ENCODE measurements around the gene EIF4E2.

The EIF4E2 gene

DNA sequence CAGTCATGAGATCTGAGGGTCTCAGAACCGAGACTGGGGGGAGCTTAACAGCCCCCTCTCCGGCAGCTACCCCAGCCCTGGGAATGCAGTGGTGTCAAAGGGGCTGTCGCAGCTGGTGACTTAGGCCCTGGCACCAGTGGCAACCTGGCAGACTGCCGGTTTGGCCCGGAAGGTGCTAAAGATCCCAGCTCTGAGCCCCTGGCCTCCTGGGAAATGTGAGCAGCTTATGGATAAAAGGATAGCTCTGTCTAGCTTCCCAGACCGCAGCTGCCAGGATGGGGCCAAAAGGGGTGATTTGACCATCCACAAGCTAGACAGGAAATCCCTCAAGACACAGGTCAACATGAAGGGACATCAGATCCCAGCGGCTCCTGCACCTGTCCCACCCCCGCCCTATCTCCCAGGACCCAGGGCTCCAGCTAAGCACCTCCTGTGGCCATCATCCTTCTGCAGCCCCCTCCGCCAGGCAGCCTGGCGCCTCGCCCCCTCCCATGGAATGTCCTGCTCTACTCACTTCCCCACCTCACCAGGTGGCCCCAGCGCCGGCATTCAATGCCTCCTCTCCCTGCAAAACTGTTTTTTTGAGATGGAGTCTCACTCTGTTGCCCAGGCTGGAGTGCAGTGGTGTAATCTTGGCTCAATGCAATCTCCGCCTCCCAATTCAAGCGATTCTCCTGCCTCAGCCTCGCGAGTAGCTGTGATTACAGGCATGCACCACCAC is 49.7 kb downstream of the EIF4E2 start:
- DNase-seq (ENCODE audit: low read depth), result no peak

DNA sequence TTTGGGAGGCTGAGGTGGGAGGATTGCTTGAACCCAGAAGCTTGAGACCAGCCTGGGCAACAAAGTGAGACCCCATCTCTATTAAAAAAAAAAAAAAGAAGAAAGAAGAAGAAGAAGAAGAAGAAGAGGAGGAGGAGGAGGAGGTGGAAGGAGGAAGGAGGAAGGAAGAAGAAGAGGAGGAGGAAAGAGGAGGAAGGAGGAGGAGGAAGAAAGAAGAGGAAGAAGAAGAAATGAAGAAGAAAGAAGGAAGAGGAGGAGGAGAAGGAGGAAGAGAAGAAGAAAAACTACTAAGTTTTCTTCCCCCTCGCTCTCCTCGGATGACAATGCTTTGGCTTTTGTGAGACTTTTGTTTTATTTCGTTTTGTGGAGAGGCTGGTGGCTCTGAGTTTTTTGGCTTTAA is 52.8 kb downstream of the EIF4E2 start:
- no peak for DNase-seq (ENCODE audit: low read depth)

DNA sequence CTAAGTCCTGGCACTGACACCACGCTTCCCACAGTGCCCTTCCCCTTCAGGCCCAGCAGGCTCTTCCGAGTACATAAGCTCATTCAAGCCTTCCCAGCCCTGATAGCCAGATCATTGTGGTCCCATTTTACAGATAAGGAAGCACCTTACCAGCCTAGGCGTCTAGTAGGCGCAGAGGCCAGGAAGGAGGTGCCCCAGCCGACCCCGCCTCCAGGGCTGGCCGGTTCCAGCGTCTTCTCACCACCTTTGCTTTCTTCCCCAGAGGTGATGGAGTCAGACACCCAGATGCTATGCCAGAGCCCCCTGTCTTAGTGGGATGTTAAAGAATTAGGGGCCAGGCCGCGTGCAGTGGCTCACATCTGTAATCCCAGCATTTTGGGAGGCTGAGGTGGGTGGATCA is 54.0 kb downstream of the EIF4E2 start:
- no peak for DNase-seq (ENCODE audit: low read depth)

DNA sequence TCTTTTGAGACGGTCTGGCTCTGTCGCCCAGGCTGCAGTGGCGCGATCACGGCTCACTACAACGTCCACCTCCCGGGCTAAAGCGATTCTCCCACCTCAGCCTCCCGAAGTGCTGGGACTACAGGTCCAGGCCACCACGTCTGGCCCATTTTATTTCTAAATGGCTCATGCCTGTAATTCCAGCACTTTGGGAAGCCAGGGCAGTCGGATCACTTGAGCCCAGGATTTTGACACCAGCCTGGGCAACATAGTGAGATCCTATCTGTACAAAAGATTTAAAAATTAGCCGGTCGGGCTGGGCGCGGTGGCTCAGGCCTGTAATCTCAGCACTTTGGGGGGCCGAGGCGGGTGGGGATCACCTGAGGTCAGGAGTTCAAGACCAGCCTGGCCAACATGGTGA is 56.5 kb downstream of the EIF4E2 start:
- DNase-seq (ENCODE audit: low read depth), result no peak

DNA sequence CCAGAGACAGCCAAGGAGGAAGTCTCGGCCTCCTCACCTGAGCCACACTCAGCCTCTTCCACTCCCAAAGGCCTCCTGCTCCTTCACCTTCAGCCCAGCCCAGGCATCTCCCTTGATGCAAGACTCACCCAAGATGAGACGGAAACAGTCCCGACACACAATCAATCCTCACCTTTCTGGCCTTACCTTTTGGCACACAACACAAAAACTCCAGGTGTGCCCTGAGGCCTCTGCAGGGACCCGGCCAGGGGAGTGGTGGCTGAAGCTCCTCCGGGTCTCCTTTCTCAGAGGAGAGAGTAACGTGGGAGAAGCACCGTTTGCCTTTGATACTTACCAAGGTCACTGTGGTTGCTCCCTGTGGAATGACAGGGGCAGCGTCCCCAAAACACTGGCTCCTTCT is 59.1 kb downstream of the EIF4E2 start:
- DNase-seq (ENCODE audit: low read depth), result no peak

DNA sequence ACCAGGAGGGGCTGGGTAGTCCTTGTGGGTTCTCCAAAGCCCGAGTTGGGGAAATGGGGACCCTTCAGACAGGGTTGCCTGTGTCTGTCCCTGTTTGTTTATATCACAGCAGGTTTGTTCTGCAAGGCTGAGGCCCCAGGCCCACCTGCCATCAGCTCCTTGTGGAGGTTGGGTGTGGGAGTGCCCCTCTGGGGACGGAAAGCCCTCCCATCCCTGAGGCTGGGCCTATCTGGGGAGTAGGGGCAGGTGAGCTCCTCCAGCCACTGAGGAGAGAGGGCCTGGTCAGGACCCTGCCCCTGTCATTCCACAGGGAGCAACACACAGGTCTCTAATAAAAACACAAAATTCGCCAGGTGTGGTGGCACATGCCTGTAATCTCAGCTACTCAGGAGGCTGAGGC is 59.6 kb downstream of the EIF4E2 start:
- no peak for DNase-seq (ENCODE audit: low read depth)

DNA sequence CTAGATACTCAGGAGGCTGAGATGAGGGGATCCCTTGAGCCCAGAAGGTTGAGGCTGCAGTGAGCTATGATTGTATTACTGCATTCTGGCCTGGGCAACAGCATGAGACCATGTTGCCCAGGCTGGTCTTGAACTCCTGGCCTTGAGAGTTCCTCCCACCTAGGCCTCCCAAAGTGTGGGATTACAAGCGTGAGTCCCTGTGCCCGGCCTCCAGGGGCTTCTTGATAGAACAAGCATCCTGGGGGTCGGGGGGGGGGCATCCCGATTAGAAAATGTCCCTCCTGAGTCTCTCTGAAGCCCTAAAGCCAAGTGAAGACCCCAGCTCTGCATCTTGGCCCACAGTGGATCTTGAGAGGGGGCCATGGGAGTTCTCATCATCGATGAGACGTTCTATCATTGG is 60.6 kb downstream of the EIF4E2 start:
- no peak for DNase-seq (ENCODE audit: low read depth)

DNA sequence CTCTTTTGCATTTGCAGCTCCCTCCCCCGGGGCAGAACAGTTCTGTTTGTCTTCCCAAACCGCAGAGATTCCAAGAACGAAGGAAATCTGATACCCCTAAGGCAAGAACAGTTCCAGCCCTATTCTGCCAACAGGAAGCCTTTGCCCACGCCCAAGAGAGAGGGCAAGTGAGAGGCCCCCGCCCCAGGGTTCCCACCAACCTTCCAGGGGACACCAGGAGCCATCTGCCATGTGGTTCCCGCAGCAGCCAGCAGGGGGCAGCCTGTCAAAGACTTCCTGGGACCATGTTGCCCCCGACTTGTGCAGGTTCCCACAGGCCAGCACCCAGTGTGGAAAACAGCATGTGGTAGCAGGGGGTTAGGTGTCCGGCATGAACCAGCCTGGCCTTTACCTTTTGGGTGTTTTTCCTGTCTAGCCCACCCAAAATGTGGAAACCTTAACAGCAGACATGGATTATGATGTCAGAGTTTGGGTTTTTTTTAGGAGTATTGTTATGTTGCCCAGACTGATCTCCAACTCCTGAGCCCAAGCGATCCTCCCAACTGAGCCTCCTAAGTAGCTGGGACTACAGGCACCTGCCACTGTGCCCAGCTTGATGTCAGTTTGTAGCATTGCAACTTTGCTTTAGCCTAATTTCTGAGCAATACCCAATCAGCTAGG is 61.2 kb downstream of the EIF4E2 start:
- DNase-seq (ENCODE audit: low read depth), result peak; percentile 52

DNA sequence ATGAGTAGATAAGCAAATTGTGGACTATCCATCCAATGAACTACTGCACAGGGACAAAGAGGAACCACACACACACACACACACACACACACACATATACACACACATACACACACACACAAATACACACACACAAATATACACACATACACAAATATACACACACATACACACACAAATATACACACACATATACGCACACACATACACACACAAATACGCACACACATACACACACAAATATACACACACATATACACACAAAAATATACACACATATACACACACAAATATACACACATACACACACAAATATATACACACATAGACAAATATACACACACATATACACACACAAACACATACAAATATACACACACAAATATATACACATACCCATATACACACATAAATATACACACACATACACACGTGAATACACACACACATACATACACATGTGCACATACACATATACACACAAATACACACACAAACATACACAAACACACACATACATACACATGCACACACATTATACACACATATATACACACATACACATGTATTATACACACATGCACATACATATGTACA is 63.1 kb downstream of the EIF4E2 start:
- no peak for DNase-seq (ENCODE audit: low read depth)

DNA sequence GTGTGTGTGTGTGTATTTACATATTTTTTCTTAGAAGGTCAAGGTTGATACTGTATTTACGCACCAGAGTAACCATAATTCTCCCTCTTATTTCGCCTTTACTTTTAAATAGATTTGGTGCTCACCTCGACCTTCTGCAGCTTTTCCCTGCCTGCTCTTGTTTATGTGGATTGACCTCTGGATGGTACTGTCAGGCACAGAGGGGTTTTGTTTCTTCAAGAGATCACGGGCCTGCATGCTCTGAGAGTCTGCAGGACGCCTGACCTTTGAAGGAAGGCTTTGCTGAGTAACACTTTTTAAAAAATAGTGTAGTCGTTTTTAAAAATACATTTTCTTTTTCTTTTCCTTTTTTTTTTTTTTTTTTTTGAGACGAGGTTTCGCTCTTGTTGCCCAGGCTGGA is 64.8 kb downstream of the EIF4E2 start:
- DNase-seq (ENCODE audit: low read depth), result no peak
